ENCODE results near the gene GNAI3.

DNA sequence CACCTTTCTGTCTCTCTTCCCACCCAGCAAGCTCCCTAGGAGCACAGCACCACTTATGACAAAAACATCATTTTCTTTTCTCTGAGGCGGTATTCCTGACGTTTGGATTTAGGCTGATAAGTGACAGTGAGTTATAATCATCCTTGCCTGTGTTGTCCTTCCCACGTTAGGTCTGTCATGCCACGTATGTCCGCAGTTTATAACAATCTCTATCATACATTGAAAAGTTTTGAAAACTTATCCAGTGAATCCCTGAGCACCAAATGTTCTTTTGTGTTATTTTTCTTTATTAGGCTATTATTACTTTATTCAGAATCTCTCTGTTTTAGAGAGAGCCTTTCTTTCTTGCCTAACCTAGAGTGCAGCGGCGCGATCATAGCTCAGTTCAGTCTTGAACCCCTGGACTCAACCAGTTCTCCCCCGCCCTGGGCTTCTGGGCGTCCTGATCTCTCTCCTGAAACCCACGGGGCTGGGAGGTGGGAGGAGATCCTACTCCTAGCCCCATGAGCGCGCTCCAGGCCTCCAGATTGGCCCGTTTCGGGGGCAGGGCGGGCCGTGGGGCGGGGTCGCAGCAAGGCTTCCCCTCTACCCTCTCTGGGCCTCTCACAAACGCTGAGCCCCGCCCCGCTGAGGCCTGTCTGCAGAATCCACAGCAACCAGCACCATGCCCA, 119.2 kb downstream of the GNAI3 start, which contains the start of gene GSTM2:
- TF ChIP-seq CTCF (IDR thresholded peaks at IDR 0.05) (no peak), POLR2A (IDR thresholded peaks at IDR 0.05) (peak in 1 of 2 donors; percentile 64)

Measured in thyroid gland (tissue), 4 donors.